Stimulated activated CD4-positive, alpha-beta T cell treated with anti-CD3 and anti-CD28 coated beads, Interleukin-4, amount 100 ng/mL, for 4 hours (primary cell): ENCODE measurements around the gene STAB2.
A peak's percentile ranks its signal among the peaks of the same experiment; 100 is the strongest.
"Not testable (repeated sequence)": the region's sequence is repeated elsewhere in the genome, so short reads cannot be mapped to it uniquely, and the experiment has no call there.

Source experiments
- DNase-seq, 2 experiments: peaks; one replicate each; pipeline ENCODE4 v3.0.0-alpha.2; 2020

STAB2 gene

DNA sequence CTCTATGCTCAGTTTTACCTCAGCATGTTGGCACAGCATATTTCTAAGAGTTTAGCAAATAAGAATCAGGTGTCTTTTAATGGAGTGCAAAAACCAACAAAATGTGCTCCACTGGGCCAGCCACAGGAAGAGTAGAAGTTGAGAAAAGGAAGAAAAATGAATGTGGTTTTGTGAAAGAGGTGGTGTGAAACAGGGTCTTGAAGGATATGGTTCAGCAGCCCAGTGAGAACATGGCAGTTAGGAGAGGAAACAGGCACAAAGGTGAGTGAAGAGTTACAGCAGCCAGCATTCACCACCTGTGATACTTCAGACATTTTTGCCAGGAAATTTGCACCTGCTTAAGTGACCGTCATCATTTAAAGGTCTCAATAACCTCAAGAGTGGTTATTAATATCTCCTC, 2.4 kb downstream of the STAB2 start:
- DNase-seq: no peak

DNA sequence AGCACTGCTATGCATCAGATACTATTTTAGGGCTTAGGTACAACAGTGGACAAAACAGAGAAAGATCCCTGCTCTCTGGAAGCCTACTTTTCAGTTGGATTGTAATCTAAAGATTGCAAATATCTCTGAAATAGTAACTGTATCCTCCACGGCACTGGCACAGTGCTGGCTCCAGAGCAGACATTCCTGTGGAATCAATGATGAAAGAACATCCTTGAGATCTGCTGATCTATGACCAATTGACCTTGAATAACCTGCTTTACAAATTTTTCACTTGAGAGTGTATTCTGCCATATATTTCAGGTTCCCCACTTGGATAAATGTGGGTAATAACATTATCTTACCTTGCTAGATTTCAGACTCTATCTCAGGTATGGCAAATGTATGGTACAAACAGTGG, 3.2 kb downstream of the STAB2 start:
- no peak for DNase-seq

DNA sequence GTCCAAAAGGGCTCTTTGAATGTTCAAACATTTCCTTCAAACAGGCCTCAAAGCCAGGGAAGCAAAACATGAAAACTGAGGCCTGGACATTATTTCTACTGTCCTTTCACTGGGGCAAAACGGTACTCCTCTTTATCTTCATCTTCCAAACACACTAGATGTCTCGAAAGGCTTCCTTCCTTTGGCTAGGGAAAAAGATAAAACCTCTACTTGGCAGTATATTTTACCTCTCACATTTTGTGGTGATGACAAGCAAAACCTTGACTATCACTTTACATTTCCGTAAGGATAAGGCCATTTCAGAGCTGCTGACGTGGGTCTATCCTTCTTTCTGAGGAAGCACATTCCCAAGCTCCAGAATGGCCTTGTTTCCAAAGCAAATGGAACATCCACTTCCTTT, 9.9 kb downstream of the STAB2 start:
- no peak for DNase-seq

- no peak for DNase-seq
These were observed 12.2 kb downstream of the STAB2 start for GRCh38 chr12:103599274-103599673.

DNA sequence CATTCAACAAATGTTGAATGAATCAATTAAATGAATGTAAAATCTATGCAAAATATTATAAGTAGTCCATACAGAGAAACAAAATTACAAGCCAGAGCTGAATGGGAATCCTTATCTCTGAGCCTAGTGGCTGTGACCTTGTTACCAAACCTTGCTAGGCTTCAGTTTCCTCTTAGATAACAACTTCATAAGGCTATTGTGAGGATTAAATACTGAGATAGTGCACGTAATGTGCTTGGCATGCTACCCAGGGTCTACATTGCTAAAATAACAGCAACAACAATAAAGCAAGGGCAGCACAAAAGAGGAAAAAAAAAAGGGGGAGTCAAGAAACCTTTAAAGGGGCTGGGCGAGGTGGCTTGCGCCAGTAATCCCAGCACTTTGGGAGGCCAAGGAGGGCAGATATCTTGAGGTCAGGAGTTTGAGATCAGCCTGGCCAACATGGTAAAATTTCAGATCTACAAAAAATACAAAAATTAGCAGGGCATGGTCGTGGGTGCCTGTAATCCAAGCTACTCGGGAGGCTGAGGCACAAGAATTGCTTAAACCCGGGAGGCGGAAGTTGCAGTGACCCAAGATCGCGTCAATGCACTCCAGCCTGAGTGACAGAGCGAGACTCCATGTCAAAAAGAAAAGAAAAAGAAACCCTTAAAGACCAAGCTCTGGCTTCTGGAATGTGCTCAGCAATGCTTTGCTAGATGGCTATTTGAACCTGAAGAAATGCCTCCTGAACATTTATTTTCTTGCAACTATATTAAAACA, 14.1 kb downstream of the STAB2 start:
- DNase-seq: no peak

DNA sequence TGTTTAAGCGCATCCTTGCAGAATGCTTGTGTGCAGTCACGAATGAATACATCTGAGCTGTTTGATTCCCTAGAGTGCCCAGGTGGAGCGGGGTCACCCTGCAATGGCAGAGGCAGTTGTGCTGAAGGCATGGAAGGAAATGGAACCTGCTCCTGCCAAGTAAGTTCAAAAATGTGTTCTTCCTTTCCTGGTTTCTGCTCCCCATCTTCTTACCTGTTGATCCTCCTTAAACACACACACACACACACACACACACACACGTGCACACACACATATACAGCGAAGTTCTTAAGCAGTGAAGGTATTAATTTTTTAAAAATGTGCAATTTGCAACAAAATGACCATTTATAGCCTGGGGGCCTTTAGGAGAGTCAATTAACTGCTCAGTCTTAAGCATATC, 33.3 kb downstream of the STAB2 start:
- DNase-seq: no peak

GRCh38 chr12:103623716-103624115, 36.6 kb downstream of the STAB2 start:
- DNase-seq: no peak

GRCh38 chr12:103626498-103626897, 39.4 kb downstream of the STAB2 start:
- no peak for DNase-seq

- no peak for DNase-seq
These were observed 40.2 kb downstream of the STAB2 start for GRCh38 chr12:103627189-103627855.

DNA sequence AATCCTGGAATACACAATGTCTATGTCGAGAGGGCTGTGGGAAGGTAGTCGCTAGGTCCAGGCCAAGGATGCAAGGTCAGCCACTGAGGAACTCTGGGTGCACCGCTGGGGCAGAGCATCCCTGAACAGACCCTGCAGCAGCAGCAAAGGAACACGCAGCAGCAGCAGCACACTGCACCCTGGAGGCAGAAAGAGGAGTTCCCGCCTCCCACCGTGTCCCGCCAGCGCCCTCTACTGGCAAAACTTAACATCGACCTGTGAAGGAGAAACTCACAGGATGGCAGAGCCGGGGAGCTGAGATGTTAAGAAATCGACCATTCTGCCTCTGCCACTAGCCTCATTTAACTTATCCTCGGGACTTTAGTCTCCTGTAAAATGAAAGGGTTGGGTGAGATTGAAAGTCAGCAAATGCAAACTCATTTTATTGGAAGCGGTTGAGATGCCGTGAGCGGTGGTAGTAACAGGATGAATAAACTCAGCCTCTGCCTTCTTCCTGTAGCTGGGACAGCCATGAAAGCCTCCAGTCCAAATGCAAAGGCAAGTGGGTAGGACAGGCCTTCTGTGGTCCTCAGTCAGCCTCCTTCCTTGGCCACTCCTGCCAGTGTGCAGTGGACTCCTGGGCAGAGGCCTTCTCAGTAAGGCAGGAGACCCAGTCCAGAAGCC, 45.6 kb downstream of the STAB2 start:
- peak in 1 of 2 experiments; percentile 15 for DNase-seq

DNA sequence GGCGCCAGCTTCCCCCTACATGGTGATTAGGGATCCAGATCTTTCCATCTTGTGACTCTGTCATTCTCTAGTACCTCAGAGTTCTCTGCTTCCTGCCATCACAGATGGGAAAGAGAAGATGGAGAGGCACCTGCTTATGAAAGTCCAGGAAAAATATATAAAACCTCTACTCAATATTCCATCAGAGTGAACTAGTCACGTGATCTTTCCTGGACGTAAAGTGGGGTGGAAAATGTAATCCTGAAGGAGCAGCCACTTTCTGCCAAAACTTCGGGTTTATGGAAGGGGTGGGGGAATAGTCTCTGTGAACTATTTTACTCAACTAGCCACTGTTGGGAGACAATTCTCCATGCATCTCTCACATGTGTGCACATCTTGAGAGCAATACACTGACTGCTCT, 47.7 kb downstream of the STAB2 start:
- DNase-seq: no peak

- no peak for DNase-seq
These were observed 48.3 kb downstream of the STAB2 start for GRCh38 chr12:103635419-103635818.

DNA sequence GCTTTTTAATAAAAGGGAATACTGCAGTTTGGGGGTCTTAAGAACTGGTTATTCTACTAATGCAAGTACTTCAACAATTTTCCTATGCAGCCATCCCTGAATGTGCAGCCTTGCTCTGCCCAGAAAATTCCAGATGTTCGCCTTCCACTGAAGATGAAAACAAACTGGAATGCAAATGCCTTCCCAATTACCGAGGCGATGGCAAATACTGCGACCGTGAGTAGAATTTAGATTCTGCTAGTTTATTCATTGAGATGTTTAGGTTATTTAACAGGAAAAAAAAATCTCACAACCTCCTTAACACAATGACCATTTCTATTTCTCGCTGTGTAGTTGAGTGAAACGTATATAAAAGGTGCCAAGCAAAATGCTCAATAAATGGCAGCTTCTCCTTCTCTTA, 49.9 kb downstream of the STAB2 start:
- DNase-seq: no peak

DNA sequence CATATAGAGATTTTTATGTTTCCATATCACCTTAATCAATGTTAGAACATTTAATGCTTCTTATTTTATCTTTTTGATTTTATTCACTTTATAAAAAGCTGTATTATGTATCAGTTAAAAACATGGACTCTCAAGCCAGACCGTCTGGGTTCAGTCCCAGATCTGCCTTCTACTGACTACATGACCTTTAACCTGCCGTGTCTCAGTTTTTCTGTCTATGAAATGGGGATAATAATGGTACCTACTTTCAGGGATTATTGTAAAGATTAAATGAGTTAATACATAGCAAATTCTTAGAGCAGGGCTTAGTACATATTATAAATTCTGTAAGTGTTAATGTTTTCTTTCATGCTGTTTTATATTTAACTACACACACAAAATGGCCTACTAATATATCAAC, 50.4 kb downstream of the STAB2 start:
- no peak for DNase-seq

GRCh38 chr12:103639983-103640382, 52.9 kb downstream of the STAB2 start:
- no peak for DNase-seq

GRCh38 chr12:103640410-103640809, 53.3 kb downstream of the STAB2 start:
- no peak for DNase-seq

GRCh38 chr12:103640831-103641230, 53.8 kb downstream of the STAB2 start:
- no peak for DNase-seq

GRCh38 chr12:103642240-103642864, 55.3 kb downstream of the STAB2 start:
- no peak for DNase-seq

DNA sequence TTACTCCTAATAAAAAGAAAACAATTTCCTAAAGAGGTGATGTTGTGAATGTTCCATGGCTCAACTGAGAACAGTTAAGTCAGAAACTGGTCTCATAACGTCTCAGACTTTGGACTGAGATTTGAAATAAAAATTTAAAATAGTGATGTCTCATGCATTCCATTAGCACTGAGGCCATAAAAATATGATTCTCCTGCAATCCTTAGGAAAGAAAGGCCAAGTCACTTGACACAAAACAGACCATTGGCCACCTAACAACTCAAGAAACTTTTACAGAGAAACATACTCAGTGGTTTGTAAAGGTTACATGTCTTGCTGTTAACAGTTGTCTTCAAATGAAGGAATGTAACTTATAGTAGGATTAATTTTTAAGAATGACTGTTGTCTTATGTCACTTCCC, 58.1 kb downstream of the STAB2 start:
- DNase-seq: no peak

DNA sequence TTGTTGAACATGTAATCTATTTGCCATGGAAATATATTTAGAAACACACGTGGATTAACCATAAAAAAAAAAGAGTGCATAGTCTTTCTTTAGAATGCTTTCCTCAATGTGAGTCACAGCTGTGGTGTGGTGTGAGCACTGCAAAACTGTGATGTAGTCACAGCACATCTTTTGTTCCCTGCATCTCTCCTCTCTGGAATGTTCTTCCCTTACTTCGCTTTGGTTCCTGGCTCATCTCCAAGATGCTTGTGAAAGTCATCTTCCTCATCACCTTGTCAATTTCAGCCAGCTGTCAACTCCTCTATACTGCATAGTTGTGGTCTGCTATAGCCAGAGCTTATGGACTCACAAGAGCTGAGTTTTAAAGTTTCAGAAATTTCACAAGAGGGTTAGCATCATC, 60.2 kb downstream of the STAB2 start:
- no peak for DNase-seq

- no peak for DNase-seq
These were observed 65.7 kb downstream of the STAB2 start for GRCh38 chr12:103652808-103653207.

GRCh38 chr12:103653568-103654173, 66.6 kb downstream of the STAB2 start:
- DNase-seq: not testable (repeated sequence)

- DNase-seq: no peak
These were observed 67.7 kb downstream of the STAB2 start for GRCh38 chr12:103654816-103655215.
